Astrocyte (in vitro differentiated cells and primary cell): ENCODE data around the gene NFKB1.

Experiments used
- EZH2 ChIP-seq: IDR thresholded peaks from 2 replicates; pipeline ENCODE4 v1.6.1; 2012; ENCODE audit warnings: mild to moderate bottlenecking, low read length, inconsistent platforms; ENCODE audit not compliant: insufficient read depth
- TF ChIP-seq, protein P1 (sequence below): IDR thresholded peaks from 2 replicates; pipeline ENCODE4 v1.5.1; 2011; ENCODE audit warnings: low read depth, mild to moderate bottlenecking, inconsistent platforms, low read length, moderate library complexity; ENCODE audit not compliant: insufficient read depth

DNA sequence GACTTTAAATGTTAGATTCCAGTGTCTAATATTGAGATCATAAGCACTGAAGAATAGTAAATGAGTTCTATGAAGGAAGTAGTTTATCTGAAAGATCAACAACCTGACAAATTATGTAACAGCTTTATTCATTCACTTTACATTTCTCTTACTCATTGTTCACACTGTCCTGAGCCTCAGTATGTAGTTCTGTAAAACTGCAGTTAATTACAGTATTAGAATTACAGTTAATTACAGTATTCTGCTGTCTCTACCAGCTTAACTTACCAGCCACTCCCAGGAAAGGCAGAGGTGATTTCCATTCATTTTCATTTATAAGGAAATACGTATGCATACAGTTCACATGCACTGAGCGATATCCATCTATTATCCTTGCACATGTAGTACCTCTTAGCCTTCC is 32.7 kb downstream of the NFKB1 start:
- TF ChIP-seq, protein P1, sequence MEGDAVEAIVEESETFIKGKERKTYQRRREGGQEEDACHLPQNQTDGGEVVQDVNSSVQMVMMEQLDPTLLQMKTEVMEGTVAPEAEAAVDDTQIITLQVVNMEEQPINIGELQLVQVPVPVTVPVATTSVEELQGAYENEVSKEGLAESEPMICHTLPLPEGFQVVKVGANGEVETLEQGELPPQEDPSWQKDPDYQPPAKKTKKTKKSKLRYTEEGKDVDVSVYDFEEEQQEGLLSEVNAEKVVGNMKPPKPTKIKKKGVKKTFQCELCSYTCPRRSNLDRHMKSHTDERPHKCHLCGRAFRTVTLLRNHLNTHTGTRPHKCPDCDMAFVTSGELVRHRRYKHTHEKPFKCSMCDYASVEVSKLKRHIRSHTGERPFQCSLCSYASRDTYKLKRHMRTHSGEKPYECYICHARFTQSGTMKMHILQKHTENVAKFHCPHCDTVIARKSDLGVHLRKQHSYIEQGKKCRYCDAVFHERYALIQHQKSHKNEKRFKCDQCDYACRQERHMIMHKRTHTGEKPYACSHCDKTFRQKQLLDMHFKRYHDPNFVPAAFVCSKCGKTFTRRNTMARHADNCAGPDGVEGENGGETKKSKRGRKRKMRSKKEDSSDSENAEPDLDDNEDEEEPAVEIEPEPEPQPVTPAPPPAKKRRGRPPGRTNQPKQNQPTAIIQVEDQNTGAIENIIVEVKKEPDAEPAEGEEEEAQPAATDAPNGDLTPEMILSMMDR, result no peak
- no peak for TF ChIP-seq EZH2
